HG02678 (cell line): ENCODE measurements around the gene ANKRD36B.
"Not testable (repeated sequence)": the region's sequence is repeated elsewhere in the genome, so short reads cannot be mapped to it uniquely, and the experiment has no call there.

Experiments used
- ATAC-seq: cut with Tn5 transposase; IDR thresholded peaks from one replicate; pipeline ENCODE4 v1.9.1; 2021; ENCODE audit warnings: mild to moderate bottlenecking, moderate library complexity; ENCODE audit not compliant: unreplicated experiment

The ANKRD36B gene

GRCh38 chr2:97589598-97590510 lies at the start of gene ANKRD36B:
ANKRD36B (minus strand) TSS chr2:97589877; CDS start chr2:97589685, 192 bp downstream.
- ATAC-seq = peak; percentile 74

GRCh38 chr2:97626049-97626430 lies 36.4 kb upstream of the ANKRD36B start:
- not testable (repeated sequence) for ATAC-seq

GRCh38 chr2:97625354-97626048 lies 35.8 kb upstream of the ANKRD36B start:
- ATAC-seq = not testable (repeated sequence)

GRCh38 chr2:97622976-97623375 lies 33.3 kb upstream of the ANKRD36B start:
- not testable (repeated sequence) for ATAC-seq

- not testable (repeated sequence) for ATAC-seq
Observed at GRCh38 chr2:97620492-97620891, 30.8 kb upstream of the ANKRD36B start.

- not testable (repeated sequence) for ATAC-seq
Observed at GRCh38 chr2:97618939-97619827, 29.5 kb upstream of the ANKRD36B start.

GRCh38 chr2:97617911-97618310 lies 28.2 kb upstream of the ANKRD36B start:
- no peak for ATAC-seq

- ATAC-seq = not testable (repeated sequence)
Observed at GRCh38 chr2:97615746-97616145, 26.1 kb upstream of the ANKRD36B start.

- ATAC-seq = not testable (repeated sequence)
Observed at GRCh38 chr2:97611895-97612294, 22.2 kb upstream of the ANKRD36B start.

- not testable (repeated sequence) for ATAC-seq
Observed at GRCh38 chr2:97608745-97609144, 19.1 kb upstream of the ANKRD36B start.

GRCh38 chr2:97605524-97606339 lies 16.1 kb upstream of the ANKRD36B start:
- ATAC-seq = not testable (repeated sequence)

GRCh38 chr2:97605109-97605508 lies 15.4 kb upstream of the ANKRD36B start:
- not testable (repeated sequence) for ATAC-seq

- not testable (repeated sequence) for ATAC-seq
Observed at GRCh38 chr2:97601537-97601936, 11.9 kb upstream of the ANKRD36B start.

GRCh38 chr2:97596180-97596579 lies 6.5 kb upstream of the ANKRD36B start:
- not testable (repeated sequence) for ATAC-seq

GRCh38 chr2:97593520-97593919 lies 3.8 kb upstream of the ANKRD36B start:
- ATAC-seq = not testable (repeated sequence)

GRCh38 chr2:97590515-97591394 lies 1.1 kb upstream of the ANKRD36B start:
- peak; percentile 40 for ATAC-seq

- ATAC-seq = not testable (repeated sequence)
Observed at GRCh38 chr2:97589257-97589597, 450 bp downstream of the ANKRD36B start.

- not testable (repeated sequence) for ATAC-seq
Observed at GRCh38 chr2:97565674-97566073, 24.0 kb downstream of the ANKRD36B start.

- ATAC-seq = not testable (repeated sequence)
Observed at GRCh38 chr2:97552406-97552805, 37.3 kb downstream of the ANKRD36B start.
